ENCODE measurements around the gene CCDC6.

DNA sequence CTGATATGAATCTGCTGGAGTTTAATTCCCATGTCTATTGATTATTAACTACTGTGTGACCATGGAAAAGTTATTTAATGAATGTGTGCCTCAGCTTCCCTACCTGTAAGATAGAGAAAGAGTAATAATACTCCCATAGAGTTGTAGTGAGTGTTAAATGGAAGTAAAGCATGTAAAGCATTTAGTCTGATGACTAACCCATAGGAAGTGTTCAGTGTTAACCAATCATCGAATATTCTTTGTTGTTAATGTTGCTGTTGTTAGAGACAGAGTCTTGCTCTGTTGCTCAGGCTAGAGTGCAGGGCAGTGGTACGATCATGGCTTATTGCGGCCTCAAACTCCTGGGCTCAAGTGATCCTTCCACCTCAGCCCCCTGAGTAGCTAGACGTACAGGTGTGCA, 36.2 kb upstream of the CCDC6 start:
- TF ChIP-seq, protein P1, sequence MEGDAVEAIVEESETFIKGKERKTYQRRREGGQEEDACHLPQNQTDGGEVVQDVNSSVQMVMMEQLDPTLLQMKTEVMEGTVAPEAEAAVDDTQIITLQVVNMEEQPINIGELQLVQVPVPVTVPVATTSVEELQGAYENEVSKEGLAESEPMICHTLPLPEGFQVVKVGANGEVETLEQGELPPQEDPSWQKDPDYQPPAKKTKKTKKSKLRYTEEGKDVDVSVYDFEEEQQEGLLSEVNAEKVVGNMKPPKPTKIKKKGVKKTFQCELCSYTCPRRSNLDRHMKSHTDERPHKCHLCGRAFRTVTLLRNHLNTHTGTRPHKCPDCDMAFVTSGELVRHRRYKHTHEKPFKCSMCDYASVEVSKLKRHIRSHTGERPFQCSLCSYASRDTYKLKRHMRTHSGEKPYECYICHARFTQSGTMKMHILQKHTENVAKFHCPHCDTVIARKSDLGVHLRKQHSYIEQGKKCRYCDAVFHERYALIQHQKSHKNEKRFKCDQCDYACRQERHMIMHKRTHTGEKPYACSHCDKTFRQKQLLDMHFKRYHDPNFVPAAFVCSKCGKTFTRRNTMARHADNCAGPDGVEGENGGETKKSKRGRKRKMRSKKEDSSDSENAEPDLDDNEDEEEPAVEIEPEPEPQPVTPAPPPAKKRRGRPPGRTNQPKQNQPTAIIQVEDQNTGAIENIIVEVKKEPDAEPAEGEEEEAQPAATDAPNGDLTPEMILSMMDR (IDR thresholded peaks at IDR 0.05), result no peak
- TF ChIP-seq POLR2A (IDR thresholded peaks at IDR 0.05) (no peak), EP300 (IDR thresholded peaks at IDR 0.05) (no peak), POLR2AphosphoS5 (IDR thresholded peaks at IDR 0.05) (no peak)

All from sigmoid colon (tissue), 4 donors.